Fibroblast of skin of left quadriceps (primary cell): ENCODE results near the gene RAB29.

Experiments used
- DNase-seq, 2 experiments: peaks; one replicate each; pipeline ENCODE4 v3.0.0-alpha.2; 2013; ENCODE audit warnings: low read depth in 2 of 2

RAB29 gene

DNA sequence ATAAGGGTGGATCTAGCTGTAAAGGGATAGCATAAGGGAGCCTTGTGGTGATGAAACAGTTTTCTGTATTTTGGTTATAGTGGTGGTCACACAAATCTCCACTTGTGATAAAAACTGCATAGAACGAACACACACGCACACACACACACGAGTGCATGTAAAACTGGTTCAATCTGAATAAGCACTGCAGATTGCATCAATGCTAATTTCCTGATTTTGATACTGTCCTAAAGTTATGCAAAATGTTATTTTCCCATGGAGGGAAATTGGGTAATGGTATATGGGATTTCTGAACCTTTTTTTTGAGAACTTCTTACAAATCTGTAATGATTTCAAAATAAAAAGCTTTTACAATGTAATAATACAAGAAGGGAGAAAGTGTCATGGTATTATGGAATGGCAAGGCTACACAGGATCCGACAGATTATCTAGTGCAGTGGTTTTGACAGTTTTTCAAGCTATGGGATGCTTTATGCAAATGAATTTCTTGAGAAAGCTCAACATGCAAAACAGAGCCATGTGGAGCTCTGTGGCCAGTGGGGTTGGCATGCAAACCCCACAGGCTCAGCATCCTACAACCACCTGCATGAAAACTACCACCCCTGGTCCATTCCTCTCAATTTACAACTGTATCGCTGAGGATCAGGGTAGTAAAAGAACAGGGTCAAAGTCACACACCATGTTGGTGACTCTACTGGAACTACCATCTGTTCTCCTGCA is 18.9 kb upstream of the RAB29 start:
- DNase-seq, result no peak

GRCh38 chr1:205792961-205793673 is 17.8 kb upstream of the RAB29 start:
- DNase-seq, result no peak

- no peak for DNase-seq
Observed at GRCh38 chr1:205792481-205792881, 17.2 kb upstream of the RAB29 start.

DNA sequence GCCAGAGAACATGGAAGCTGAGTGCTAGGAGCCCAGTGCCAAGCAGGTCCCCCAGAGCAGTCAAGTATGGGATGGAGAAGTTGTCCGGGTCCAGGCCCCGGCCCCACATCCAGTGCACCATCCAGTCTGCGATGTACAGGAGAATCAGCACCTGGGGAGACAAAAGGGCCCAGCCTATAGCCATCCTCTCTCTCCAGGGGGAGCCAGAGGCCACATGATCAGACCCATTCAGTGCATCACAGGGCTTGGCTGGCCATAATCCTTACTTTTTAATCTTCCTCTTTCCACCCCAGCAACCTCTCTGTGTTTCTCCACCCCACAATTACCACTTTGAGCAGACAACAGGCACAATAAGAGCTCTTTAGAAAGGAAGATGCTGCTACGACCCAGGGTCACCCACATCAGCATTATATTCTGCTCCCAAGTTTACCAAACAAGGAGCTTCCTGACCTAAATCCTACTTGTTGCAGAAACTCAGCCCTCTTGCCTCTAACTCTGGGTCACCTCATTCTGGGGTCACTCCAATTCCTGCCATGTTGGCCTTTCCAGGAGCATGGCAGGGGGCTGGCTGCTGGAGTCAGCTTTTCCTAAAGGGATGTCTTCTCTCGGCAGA is 16.4 kb upstream of the RAB29 start:
- no peak for DNase-seq

- no peak for DNase-seq
Observed at GRCh38 chr1:205787287-205787916, 12.1 kb upstream of the RAB29 start.

- DNase-seq, result no peak
Observed at GRCh38 chr1:205786601-205787000, 11.3 kb upstream of the RAB29 start.

GRCh38 chr1:205785446-205785845 is 10.2 kb upstream of the RAB29 start:
- no peak for DNase-seq

- no peak for DNase-seq
Observed at GRCh38 chr1:205783904-205784303, 8.6 kb upstream of the RAB29 start.

GRCh38 chr1:205783433-205783795 is 8.1 kb upstream of the RAB29 start:
- no peak for DNase-seq

DNA sequence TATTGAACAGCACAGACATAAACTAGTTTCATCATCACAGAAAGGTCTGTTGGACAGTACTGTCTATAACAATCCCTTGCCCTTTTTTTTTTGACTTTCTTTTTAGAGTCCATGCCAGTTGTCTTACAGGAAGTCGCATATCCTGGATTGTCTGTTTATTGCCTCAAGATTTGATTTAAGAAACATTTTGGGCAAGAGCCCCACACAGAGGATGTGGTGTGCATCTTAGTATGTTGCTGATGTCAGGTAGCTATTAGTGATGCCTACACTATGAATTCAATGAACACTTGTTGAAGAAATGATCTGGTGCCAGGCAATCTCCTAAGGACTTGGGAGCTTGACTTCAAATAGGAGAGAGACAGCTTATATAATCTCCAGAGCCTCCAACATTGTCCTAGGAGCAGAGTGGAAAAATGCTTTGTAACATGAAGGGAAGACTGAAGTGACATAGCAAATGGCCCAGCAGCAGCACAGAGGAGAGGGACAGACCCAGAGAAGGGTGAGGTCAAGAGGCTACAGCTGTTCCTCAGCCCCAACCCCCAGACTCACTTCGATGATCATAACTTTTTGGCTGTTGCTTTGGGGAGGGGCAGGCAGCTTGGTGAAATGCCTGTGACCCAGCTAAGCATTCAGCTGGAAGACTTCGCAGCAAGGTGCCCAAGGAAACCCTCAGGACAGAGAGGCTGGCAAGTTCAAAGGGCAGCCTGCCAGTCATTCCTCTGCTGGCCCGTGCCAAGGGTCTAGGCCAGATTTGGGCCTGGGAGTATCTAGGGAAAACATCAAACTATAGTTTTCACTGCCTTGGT is 7.5 kb upstream of the RAB29 start:
- DNase-seq, result no peak

DNA sequence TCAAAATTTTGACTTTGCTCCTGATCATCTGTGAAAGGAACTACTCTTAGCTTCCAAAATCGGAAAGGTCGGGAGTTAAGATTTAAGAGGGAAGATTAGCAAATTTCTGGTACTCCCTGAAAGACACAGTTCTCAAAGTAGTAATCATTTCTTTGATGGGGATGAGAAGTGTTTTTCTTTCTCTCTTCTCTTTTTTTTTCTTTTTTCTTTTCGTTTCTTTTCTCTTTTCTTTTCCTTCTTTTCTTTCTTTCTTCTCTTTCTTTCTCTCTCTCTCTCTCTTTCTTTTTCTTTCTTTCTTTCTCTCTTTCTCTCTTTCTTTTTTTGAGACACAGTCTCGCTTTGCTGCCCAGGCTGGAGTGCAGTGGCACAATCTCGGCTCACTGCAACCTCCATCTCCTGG is 5.1 kb upstream of the RAB29 start:
- DNase-seq, result no peak

- no peak for DNase-seq
Observed at GRCh38 chr1:205777994-205778393, 2.7 kb upstream of the RAB29 start.

DNA sequence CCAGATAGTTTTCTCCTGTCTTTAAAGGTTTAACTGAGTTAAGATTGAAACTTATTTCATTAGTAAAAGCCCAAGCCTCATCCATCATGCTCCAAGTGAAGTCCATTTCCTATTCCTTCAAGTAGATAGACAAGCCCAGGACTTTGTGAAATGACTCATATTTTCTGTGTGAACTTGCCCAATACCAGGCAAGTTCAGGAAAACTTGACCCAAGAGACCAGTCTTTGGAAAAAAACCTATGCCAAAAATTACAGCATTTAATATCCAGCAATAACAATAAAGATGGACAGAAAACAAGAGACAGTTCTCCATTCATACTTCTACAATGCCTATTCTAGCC is 405 bp upstream of the RAB29 start:
- peak in 1 of 2 experiments; percentile 16 for DNase-seq

DNA sequence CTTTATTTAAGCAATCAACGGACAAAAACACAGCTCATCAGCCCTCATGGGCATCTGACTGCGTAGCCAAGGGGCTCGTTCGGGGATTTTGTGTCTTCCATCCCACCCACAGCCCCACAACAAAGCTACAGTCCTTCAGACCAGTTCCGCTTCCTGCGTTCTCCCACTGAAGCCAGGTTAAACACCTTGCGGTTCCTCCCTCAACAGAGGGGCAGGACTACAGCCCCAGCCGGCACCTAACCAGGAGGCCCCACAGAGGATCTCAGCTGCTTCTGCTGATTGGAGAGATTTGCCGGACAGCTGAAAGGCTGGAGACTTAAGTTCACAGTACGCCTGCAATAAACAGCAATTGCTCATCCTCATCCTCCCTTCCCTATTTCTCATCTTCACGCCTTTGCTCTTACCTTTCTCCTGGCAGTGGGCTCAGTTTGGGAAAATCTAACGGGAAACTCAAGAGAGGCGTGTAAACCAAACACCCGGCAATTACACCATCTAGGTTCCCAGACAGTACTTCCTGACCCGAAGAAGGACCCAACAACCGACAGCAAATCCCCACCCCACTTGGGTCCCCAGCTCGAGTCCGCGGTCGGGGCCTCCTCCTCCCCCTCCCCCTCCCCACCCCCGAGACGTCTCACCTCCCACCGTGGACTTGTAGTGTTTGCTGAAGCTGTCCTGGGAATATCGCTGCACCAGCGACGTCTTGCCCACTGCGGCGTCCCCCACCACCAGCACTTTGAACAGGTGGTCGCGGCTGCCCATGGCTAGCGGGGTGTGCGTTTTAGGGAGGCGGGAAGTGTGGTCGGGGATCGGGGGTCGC is 876 bp downstream of the RAB29 start:
- no peak for DNase-seq

- no peak for DNase-seq
Observed at GRCh38 chr1:205772607-205773032, 2.7 kb downstream of the RAB29 start.

DNA sequence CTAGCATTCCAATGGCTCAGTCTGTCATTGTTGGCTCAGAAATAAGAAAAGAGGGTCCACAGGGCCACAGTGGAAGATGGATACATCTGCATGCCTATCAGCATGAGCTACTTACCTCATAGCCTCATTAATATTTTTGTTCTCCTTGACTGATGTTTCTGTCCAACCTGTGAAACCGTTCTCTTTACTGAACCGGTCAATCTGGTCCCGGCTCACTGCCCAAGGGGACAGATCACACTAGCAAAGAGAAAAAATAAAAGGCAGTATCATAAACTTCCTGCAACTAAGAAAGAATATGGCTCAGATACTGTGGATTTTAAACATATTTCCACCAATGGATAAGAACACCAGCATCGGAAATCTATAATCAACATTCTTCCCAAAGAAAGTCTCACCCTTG is 4.7 kb downstream of the RAB29 start:
- no peak for DNase-seq

- DNase-seq, result no peak
Observed at GRCh38 chr1:205769641-205770365, 5.5 kb downstream of the RAB29 start.

GRCh38 chr1:205767248-205767647 is 8.0 kb downstream of the RAB29 start:
- DNase-seq, result no peak

GRCh38 chr1:205766570-205766969 is 8.7 kb downstream of the RAB29 start:
- DNase-seq, result no peak

- DNase-seq, result no peak
Observed at GRCh38 chr1:205766038-205766437, 9.2 kb downstream of the RAB29 start.
